Fibroblast of lung (primary cell): ENCODE measurements around the gene PNPLA3. TPM values are rescaled to one million over a fixed set of nuclear protein-coding genes. Genes with fewer than 3 reads are reported as not detected.

Experiments
- DNase-seq, 2 donors: peaks; one replicate each; pipeline versions ENCODE4 v3.0.0 to v3.0.0-alpha.2; 2010; ENCODE audit warnings: low read depth in 2 of 2
- H2AFZ ChIP-seq: 2 replicates; pipeline ENCODE4 v1.5.1; 2012; ENCODE audit warnings: low read length, control low read depth, inconsistent platforms
- H3K27ac ChIP-seq: 2 replicates; pipeline ENCODE4 v1.5.1; 2011; ENCODE audit warnings: low read length, control low read depth; ENCODE audit not compliant: insufficient read depth
- H3K27me3 ChIP-seq: 2 replicates; pipeline ENCODE4 v1.5.1; 2011; ENCODE audit warnings: mild to moderate bottlenecking, low read length; ENCODE audit not compliant: control insufficient read depth, insufficient read depth
- H3K36me3 ChIP-seq: 2 replicates; pipeline ENCODE4 v1.5.1; 2011; ENCODE audit warnings: low read length; ENCODE audit not compliant: control insufficient read depth, insufficient read depth
- H3K4me1 ChIP-seq: 2 replicates; pipeline ENCODE4 v1.5.1; 2011; ENCODE audit warnings: low read length; ENCODE audit not compliant: control insufficient read depth, insufficient read depth; ENCODE audit errors: extremely low read depth
- H3K4me2 ChIP-seq: 2 replicates; pipeline ENCODE4 v1.5.1; 2011; ENCODE audit warnings: low read length, control low read depth; ENCODE audit not compliant: insufficient read depth; ENCODE audit errors: extremely low read depth
- H3K4me3 ChIP-seq, 4 experiments: fragments of 200-600 bp in 1 of 4; sonication (generic) in 1 of 4; replicated peaks in 1 of 4; 2 replicates each; pipeline ENCODE4 v1.5.1; 2011 to 2016; ENCODE audit warnings: low read length in 4 of 4, low read depth in 3 of 4, mild to moderate bottlenecking in 3 of 4, control low read depth in 2 of 4, inconsistent platforms in 1 of 4, mixed read lengths in 1 of 4; ENCODE audit not compliant: insufficient read depth in 1 of 4; ENCODE audit errors: control extremely low read depth in 1 of 4
- H3K79me2 ChIP-seq: 2 replicates; pipeline ENCODE4 v1.5.1; 2012; ENCODE audit warnings: mild to moderate bottlenecking, low read length, inconsistent platforms; ENCODE audit not compliant: control insufficient read depth, insufficient read depth
- H3K9ac ChIP-seq: 2 replicates; pipeline ENCODE4 v1.5.1; 2011; ENCODE audit warnings: mild to moderate bottlenecking, low read length, control low read depth; ENCODE audit not compliant: insufficient read depth
- H3K9me3 ChIP-seq: 2 replicates; pipeline ENCODE4 v1.5.1; 2012; ENCODE audit warnings: low read depth, low read length; ENCODE audit not compliant: control insufficient read depth, insufficient read depth
- H4K20me1 ChIP-seq: 2 replicates; pipeline ENCODE4 v1.5.1; 2011; ENCODE audit warnings: low read length; ENCODE audit not compliant: control insufficient read depth, insufficient read depth; ENCODE audit errors: extremely low read depth
- CTCF ChIP-seq, 2 donors: IDR thresholded peaks in 1 of 2; conservative IDR thresholded peaks in 1 of 2; 1 replicate in 1 of 2; 2 replicates in 1 of 2; pipeline ENCODE4 v1.5.1; 2011 to 2012; ENCODE audit warnings: low read length in 2 of 2, control low read depth in 1 of 2, inconsistent platforms in 1 of 2, low read depth in 1 of 2, mild to moderate bottlenecking in 1 of 2
- EZH2 ChIP-seq: IDR thresholded peaks from 2 replicates; pipeline ENCODE4 v1.5.1; 2012; ENCODE audit warnings: low read length, control low read depth, mild to moderate bottlenecking; ENCODE audit errors: missing control alignments
- polyA plus RNA-seq, 2 donors: library from polyadenylated mRNA; depleted of rRNA in 1 of 2; stranded (reverse) in 1 of 2; unstranded in 1 of 2; fragments of >200 nt; gene quantifications; 2 replicates each; pipeline ENCODE4 v1.2.1, GENCODE V29; 2011 to 2012; ENCODE audit warnings: missing spikeins in 1 of 2
- total RNA-seq: library from RNA; depleted of rRNA; stranded (reverse); fragments of >200 nt; gene quantifications from 2 replicates; pipeline ENCODE4 v1.2.1, GENCODE V29; 2014

The PNPLA3 gene
- total and polyA plus RNA-seq, 2 donors (not counting 1 experiment from before 2014, with no cell fraction given), result 6.8 to 12.6 TPM

DNA sequence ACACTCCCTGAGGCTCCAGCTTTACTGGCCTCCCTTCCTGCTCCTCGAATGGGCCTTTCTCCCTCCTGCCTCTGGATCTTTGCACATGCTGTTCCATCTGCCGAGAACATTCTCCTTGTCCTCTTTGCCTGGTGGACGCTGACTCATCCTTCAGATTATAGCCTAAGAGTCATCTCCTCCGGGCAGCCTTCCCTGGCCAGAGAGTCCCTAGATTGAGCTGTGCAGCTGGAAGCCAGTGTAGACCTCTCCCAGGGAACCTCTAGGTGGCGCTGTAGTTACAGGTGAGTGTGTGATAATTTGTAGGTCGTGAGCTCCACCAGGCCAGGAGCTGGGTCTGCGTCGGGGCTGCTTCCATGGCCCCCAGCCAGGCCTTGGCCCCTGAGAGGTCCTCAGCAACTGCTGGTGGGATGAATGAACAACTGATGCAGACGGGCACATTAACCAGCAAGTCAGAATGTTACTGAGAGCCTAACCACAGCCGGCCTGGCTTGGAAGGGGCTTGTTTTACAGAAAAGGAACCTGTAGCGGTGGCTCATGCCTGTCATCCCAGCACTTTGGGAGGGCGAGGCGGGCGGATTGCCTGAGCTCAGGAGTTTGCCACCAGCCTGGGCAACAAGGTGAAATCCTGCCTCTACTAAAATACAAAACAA lies 40.5 kb upstream of the PNPLA3 start:
- H3K27me3 ChIP-seq, result peaks cover 2% of the 10 kb centered on the region
- no peak overlapping the region for H3K9ac ChIP-seq
- no peak overlapping the region for H2AFZ ChIP-seq
- no peaks in the 10 kb centered on the region for H3K79me2 ChIP-seq
- DNase-seq, result peak; percentile 75 to 79
- TF ChIP-seq EZH2 (no peak), CTCF (conservative IDR thresholded peaks at IDR 0.05 in 1 of 2, IDR thresholded peaks at IDR 0.05 in 1 of 2; ENCODE audit: low read depth in 1 of 2, low read length in 2 of 2) (peak; percentile 40 to 67)
- no peaks in the 10 kb centered on the region for H4K20me1 ChIP-seq
- no peak overlapping the region for H3K27ac ChIP-seq
- H3K9me3 ChIP-seq, result no peaks in the 10 kb centered on the region
- H3K4me2 ChIP-seq, result no peak overlapping the region
- H3K4me1 ChIP-seq, result no peaks in the 10 kb centered on the region
- no peaks in the 10 kb centered on the region for H3K36me3 ChIP-seq
- H3K4me3 ChIP-seq, result no peak overlapping the region

GRCh38 chr22:43883719-43884415 lies 39.7 kb upstream of the PNPLA3 start:
- DNase-seq, result no peak
- H3K36me3 ChIP-seq, result no peaks in the 10 kb centered on the region
- H3K9me3 ChIP-seq, result no peaks in the 10 kb centered on the region
- H3K4me1 ChIP-seq, result no peaks in the 10 kb centered on the region
- H3K27me3 ChIP-seq, result peaks cover 2% of the 10 kb centered on the region
- H3K27ac ChIP-seq, result no peak overlapping the region
- no peaks in the 10 kb centered on the region for H3K79me2 ChIP-seq
- H3K4me3 ChIP-seq, result no peak overlapping the region
- no peak for TF ChIP-seq EZH2
- TF ChIP-seq CTCF (conservative IDR thresholded peaks at IDR 0.05 in 1 of 2, IDR thresholded peaks at IDR 0.05 in 1 of 2; ENCODE audit: low read depth in 1 of 2, low read length in 2 of 2), result no peak
- H4K20me1 ChIP-seq, result no peaks in the 10 kb centered on the region
- H3K4me2 ChIP-seq, result no peak overlapping the region
- no peak overlapping the region for H2AFZ ChIP-seq
- no peak overlapping the region for H3K9ac ChIP-seq

DNA sequence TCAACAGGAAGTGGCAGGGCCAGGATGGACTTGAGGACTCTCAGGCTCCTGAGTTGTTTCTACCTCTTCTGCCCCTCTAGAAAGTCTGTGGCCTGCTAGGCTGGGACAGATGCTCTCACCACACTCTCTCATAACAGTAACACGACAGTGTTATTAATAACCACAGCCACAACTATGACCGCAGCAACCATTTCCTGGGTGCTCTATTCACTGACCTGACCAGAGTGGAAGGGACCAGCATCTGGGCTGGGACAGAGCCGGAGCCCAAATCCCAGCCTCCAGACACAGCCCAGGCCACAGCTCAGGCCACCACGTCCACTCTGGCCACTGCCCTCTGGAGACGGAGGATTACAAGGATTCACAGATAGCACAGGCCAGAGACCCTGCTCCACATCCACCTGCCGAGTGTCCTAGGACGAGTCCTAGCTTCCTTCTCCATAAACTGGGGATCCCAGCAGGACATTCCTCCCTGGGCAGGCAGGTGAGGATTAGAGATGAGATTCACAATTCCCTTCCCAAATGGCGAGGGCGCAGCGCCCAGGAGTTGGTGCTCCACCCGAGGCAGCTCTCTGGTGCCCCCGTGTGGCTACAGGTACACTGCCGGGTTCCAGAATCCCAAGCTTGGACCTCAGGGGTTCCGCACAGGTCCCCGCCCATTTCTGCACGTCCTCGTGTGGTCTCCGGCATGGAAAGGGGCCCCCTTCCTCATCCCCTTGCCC lies 38.8 kb upstream of the PNPLA3 start:
- no peak overlapping the region for H3K27ac ChIP-seq
- no peak overlapping the region for H3K9ac ChIP-seq
- H3K4me3 ChIP-seq, result no peak overlapping the region
- no peaks in the 10 kb centered on the region for H3K4me1 ChIP-seq
- H3K9me3 ChIP-seq, result no peaks in the 10 kb centered on the region
- H3K79me2 ChIP-seq, result no peaks in the 10 kb centered on the region
- no peak overlapping the region for H3K4me2 ChIP-seq
- H3K36me3 ChIP-seq, result no peaks in the 10 kb centered on the region
- H3K27me3 ChIP-seq, result peaks cover 2% of the 10 kb centered on the region
- peak; percentile 25 to 53 for DNase-seq
- no peak overlapping the region for H2AFZ ChIP-seq
- TF ChIP-seq CTCF (conservative IDR thresholded peaks at IDR 0.05 in 1 of 2, IDR thresholded peaks at IDR 0.05 in 1 of 2; ENCODE audit: low read depth in 1 of 2, low read length in 2 of 2) (peak; percentile 79 to 84), EZH2 (no peak)
- H4K20me1 ChIP-seq, result no peaks in the 10 kb centered on the region
